HAP-1 (cell line): Measurements from ENCODE around the gene NMU.
"Not testable (repeated sequence)": the region's sequence is repeated elsewhere in the genome, so short reads cannot be mapped to it uniquely, and the experiment has no call there.

Experiments
- DNase-seq, 2 experiments: peaks; one replicate each; pipeline ENCODE4 v3.0.0-alpha.2; 2016 to 2020; ENCODE audit warnings: low spot score in 2 of 2
- H3K27me3 ChIP-seq: fragments of 250-450 bp; sonication (Bioruptor Pico); 2 replicates; pipeline ENCODE4 v1.5.1; 2020; ENCODE audit warnings: low read depth, mild to moderate bottlenecking, moderate library complexity
- H3K36me3 ChIP-seq: fragments of 250-450 bp; sonication (Bioruptor Pico); replicated peaks from 2 replicates; pipeline ENCODE4 v1.5.1; 2020; ENCODE audit warnings: mild to moderate bottlenecking
- H3K4me1 ChIP-seq: fragments of 250-450 bp; sonication (Bioruptor Pico); 2 replicates; pipeline ENCODE4 v1.5.1; 2020; ENCODE audit warnings: mild to moderate bottlenecking
- H3K4me3 ChIP-seq: fragments of 250-450 bp; sonication (Bioruptor Pico); 2 replicates; pipeline ENCODE4 v1.5.1; 2020; ENCODE audit warnings: mild to moderate bottlenecking, moderate library complexity
- H3K9me3 ChIP-seq: fragments of 250-450 bp; sonication (Bioruptor Pico); 2 replicates; pipeline ENCODE4 v1.5.1; 2020; ENCODE audit warnings: mild to moderate bottlenecking, moderate library complexity
- in situ Hi-C: fragments of 300-500 bp; cut with MboI; formaldehyde crosslinking; loops from 3 replicates; pipeline ENCODE4 v1.14.3; 2020; ENCODE audit warnings: low sequenced_read_pairs, inconsistent platforms, mixed read lengths

NMU gene

DNA sequence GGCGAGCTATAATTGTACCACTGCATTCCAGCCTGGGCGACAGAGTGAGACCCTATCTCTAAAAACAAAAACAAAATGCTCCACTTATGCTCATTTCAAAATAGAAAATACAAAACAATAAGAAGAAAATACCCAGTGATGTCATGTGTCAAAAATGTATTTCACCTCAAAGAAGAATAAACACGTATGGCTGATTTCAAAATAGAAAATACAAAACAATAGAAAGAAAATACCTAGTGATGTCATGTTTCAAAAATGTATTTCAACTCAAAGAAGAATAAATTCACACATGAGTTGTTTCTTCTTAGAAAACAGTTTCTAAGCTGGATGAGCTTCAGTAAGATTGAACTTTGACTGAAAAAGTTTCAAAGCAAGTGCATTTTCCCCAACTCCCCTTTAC is 23.8 kb downstream of the NMU start:
- Histone ChIP-seq H3K9me3 (no peaks in the 10 kb centered on the region), H3K4me3 (no peak overlapping the region), H3K4me1 (0 out of 2 replicates have a peak, but pooled peaks cover 3% of the 10 kb centered on the region), H3K36me3 (no peaks in the 10 kb centered on the region), H3K27me3 (no peaks in the 10 kb centered on the region)
- no peak for DNase-seq
- in situ Hi-C loops, result no loop called here

DNA sequence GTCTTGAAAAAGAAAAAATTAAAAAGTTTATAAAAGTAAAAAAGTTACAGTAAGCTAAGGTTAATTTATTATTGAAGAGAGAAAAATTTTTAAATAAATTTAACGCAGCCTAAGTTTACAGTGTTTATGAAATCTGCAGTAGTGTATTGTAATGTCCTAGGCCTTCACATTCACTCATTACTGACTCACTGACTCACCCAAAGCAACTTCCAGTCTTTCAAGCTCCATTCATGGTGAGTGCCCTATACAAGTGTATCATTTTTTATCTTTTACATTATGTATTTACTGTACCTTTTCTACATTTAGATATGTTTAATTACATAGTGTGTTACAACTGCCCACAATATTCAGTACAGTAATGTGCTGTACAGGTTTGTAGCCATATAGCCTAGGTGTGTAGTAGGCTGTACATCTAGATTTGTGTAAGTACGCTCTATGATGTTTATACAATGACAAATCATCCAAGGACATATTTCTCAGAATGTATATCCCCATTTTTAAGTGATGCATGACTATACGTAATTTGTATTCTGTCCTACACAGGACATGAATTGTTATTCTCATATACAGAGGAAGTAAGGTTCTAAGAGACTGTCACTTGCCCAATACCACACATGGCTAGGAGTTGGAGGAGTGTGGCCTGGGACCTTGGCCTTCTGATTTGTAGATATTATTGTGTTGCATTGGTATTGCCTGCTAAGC is 24.6 kb downstream of the NMU start:
- H3K4me3 ChIP-seq, result no peak overlapping the region
- H3K36me3 ChIP-seq, result no peaks in the 10 kb centered on the region
- in situ Hi-C loops, result no loop called here
- no peak for DNase-seq
- H3K27me3 ChIP-seq, result no peaks in the 10 kb centered on the region
- H3K9me3 ChIP-seq, result no peaks in the 10 kb centered on the region
- 0 out of 2 replicates have a peak, but pooled peaks cover 3% of the 10 kb centered on the region for H3K4me1 ChIP-seq

DNA sequence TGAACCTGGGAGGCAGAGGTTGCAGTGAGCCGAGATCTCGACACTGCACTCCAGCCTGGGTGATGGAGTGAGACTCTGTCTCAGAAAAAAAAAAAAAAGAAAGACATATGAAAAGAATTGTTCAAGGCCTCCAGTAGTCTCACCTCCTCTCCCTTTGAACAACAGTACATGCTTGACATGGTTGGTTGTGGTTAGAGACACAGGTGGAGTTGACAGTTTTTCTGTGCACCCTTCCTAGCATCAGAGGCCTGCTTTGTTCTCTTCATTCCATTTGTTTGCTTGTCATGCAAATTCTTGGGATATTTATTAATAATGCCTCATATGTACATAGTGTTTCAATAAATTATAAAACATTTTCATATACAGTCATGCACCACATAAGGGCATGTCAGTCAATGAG is 25.7 kb downstream of the NMU start:
- Histone ChIP-seq H3K27me3 (no peaks in the 10 kb centered on the region), H3K9me3 (no peaks in the 10 kb centered on the region), H3K36me3 (no peaks in the 10 kb centered on the region), H3K4me3 (no peak overlapping the region), H3K4me1 (0 out of 2 replicates have a peak, but pooled peaks cover 3% of the 10 kb centered on the region)
- no peak for DNase-seq
- in situ Hi-C loops, result no loop called here

DNA sequence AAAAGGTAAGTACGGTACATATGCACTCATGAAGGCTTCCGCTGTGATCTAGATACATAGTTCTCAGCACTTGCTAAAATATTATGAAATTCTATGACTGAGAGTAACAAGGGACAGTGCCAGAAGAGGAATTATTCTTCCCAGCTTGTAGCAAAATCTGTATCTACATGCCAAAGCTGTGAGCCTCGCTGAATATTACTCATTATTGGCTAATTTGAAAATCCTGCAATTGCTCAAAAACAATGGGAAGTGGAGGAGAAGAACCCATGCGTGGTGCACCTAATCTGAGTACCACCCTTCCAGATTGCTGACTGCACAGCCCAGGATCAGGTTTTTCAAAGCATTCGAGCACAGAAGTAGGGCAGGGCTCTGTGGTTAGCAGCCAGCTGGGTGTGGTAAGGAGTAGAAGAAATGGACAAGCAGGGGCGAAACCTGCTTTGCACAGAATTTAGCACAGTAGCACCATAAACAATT is 26.7 kb downstream of the NMU start:
- Histone ChIP-seq H3K27me3 (no peaks in the 10 kb centered on the region), H3K4me3 (no peak overlapping the region), H3K9me3 (no peaks in the 10 kb centered on the region), H3K36me3 (no peaks in the 10 kb centered on the region), H3K4me1 (0 out of 2 replicates have a peak, but pooled peaks cover 3% of the 10 kb centered on the region)
- in situ Hi-C loops, result no loop called here
- no peak for DNase-seq

DNA sequence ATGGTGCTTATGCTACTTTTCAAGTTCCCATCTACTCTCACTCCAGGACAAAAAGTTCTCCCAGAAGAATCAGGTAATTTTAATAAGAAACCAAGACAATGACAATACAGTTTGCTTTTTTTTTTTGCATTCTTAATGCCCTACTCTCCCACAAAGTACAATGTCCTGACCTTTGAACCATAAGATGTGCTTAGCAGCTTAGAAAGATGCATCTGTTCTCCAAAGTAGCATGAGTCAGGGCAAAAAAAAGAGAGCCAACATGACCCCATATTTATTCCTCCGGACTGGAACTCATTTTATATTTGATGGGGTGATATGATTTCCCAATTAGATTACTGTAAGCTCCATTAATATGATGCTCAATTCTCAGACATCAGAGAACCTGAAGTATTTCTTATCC is 27.5 kb downstream of the NMU start:
- H3K4me3 ChIP-seq, result no peak overlapping the region
- no peaks in the 10 kb centered on the region for H3K9me3 ChIP-seq
- no peaks in the 10 kb centered on the region for H3K36me3 ChIP-seq
- no peak for DNase-seq
- no peaks in the 10 kb centered on the region for H3K27me3 ChIP-seq
- 0 out of 2 replicates have a peak, but pooled peaks cover 3% of the 10 kb centered on the region for H3K4me1 ChIP-seq
- in situ Hi-C loops, result no loop called here

DNA sequence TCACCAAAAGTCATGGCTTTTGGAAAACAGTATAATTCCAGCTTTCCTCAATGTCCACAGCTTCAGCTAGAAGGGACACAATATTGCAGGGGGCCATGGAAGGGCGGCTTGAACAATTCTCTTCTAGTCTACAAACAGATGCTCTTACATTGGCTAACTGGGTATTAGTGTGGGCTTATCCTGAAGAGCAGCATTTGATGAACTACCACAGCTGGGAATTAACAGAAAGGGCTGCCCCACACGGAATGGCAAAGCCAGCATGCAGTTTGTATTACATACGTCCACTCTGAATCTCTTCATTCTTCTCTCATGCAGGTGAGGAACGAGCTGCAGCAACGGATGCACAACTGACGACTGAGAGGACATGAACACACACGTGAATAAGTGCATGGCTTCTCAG is 31.1 kb downstream of the NMU start:
- Histone ChIP-seq H3K4me1 (0 out of 2 replicates have a peak, but pooled peaks cover 3% of the 10 kb centered on the region), H3K4me3 (no peak overlapping the region), H3K9me3 (no peaks in the 10 kb centered on the region), H3K27me3 (no peaks in the 10 kb centered on the region), H3K36me3 (no peaks in the 10 kb centered on the region)
- no peak for DNase-seq
- in situ Hi-C loops, result no loop called here

DNA sequence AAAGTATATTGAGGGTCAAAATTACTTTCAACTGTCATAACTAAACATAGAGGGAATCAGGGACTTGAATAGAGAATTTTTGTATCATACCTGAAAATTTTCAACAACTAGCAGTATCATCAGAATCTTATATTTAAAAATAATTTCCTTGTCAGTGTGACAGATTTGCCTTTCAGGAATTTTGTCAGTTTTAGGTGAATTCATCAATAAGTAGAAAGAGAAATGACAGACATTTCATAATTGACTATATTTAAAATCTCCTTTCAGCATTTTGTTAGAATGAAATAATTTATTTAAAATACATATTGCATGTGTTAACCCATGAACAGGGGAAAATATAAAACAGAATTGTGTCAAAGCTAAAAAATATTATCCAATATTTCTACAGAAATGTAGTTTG is 35.5 kb downstream of the NMU start:
- no peak for DNase-seq
- H3K4me1 ChIP-seq, result no peaks in the 10 kb centered on the region
- H3K4me3 ChIP-seq, result no peak overlapping the region
- in situ Hi-C loops, result no loop called here
- H3K27me3 ChIP-seq, result no peaks in the 10 kb centered on the region
- no peaks in the 10 kb centered on the region for H3K9me3 ChIP-seq
- H3K36me3 ChIP-seq, result peaks cover 4% of the 10 kb centered on the region; the same call in 1 of the 2 replicates

DNA sequence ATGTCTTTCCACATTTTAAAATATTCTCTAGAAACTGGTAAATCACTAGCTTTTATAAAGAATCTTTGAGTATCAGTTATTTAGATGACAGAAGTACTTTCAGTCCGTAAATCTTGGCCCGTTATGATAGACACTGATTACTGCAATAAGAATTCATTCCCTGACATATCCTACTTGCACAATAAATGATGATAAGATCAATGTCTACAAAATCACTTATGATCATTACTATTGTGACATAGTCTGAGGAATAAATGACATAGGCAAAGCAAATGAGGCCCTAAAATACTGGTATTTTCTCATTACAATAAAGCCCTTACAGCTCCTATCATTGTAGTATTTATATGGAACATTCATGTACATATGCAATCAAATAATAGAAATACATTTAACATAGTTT is 37.5 kb downstream of the NMU start:
- no peak for DNase-seq
- in situ Hi-C loops, result no loop called here

DNA sequence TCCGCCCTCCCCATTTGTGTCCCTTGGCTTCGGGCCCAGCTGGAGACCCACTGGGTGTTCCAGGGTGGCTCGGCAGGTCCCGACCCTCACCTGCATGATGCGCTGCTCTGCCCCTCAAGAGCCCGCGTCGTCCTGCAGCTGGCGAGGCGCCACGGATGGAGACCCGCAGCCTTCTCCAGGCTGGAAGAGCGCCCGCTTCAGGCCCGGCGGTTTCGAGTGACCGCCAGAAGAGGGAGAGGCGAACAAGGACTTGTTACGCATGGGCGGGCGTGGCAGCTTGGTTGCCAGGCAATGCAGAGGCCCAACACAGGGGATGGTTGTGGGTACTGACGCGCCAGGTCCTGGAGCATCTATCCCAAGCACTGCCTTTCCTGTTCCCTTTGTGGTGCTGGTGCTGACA is 44.1 kb downstream of the NMU start, which contains the start of gene PDCL2:
TSS of gene PDCL2 (minus strand) at position 232 of the 400 bp plus-strand sequence. CDS start at position 96, 136 bp downstream.
- no peaks in the 10 kb centered on the region for H3K36me3 ChIP-seq
- in situ Hi-C loops, result no loop called here
- H3K4me3 ChIP-seq, result no peak within 1 kb of the TSS
- H3K4me1 ChIP-seq, result no peaks in the 10 kb centered on the region
- DNase-seq, result no peak
- H3K9me3 ChIP-seq, result no peaks in the 10 kb centered on the region
- H3K27me3 ChIP-seq, result no peaks in the 10 kb centered on the region

More for the DNA sequence above, 37.5 kb downstream of the NMU start:
- H3K36me3 ChIP-seq, result peaks cover 4% of the 10 kb centered on the region; the same call in 1 of the 2 replicates
- no peak overlapping the region for H3K4me3 ChIP-seq
- H3K9me3 ChIP-seq, result no peaks in the 10 kb centered on the region
- H3K27me3 ChIP-seq, result no peaks in the 10 kb centered on the region
- H3K4me1 ChIP-seq, result no peaks in the 10 kb centered on the region

DNA sequence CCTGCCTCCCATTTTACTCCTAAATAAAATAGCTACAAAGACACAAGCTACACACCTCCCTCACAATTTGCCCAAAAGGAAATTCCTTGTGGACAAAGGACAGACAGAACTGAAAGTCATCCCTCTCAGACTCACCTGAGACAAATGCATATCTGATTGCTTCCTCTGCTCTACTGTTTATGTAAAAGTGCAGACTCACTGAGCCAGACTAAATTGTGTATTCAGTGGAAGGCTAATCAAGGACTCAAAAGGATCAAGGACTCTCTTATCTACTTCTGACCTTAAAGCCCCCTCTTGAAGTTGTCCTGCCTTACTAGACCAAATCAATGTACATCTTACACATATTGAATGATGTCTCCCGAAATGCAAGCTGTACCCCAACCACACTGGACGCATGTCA is 47.9 kb downstream of the NMU start:
- H3K4me3 ChIP-seq, result no peak overlapping the region
- H3K4me1 ChIP-seq, result no peaks in the 10 kb centered on the region
- no peaks in the 10 kb centered on the region for H3K36me3 ChIP-seq
- DNase-seq, result no peak
- H3K9me3 ChIP-seq, result no peaks in the 10 kb centered on the region; the same call in 1 of the 2 replicates
- in situ Hi-C loops, result no loop called here
- H3K27me3 ChIP-seq, result no peaks in the 10 kb centered on the region

DNA sequence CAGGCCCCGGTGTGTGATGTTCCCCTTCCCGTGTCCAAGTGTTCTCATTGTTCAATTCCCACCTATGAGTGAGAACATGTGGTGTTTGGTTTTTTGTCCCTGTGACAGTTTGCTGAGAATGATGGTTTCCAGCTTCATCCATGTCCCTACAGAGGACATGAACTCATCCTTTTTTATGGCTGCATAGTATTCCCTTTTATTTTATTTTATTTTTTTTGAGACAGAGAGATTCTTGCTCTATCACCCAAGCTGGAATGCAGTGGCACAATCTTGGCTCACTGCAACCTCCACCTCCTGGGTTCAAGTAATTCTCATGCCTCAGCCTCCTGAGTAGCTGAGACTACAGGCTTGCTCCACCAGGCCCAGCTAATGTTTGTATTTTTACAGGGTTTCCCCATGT is 53.3 kb downstream of the NMU start:
- H3K36me3 ChIP-seq, DNase-seq, H3K4me1 ChIP-seq, H3K27me3 ChIP-seq, H3K9me3 ChIP-seq, in situ Hi-C loops, H3K4me3 ChIP-seq: not testable (repeated sequence)

DNA sequence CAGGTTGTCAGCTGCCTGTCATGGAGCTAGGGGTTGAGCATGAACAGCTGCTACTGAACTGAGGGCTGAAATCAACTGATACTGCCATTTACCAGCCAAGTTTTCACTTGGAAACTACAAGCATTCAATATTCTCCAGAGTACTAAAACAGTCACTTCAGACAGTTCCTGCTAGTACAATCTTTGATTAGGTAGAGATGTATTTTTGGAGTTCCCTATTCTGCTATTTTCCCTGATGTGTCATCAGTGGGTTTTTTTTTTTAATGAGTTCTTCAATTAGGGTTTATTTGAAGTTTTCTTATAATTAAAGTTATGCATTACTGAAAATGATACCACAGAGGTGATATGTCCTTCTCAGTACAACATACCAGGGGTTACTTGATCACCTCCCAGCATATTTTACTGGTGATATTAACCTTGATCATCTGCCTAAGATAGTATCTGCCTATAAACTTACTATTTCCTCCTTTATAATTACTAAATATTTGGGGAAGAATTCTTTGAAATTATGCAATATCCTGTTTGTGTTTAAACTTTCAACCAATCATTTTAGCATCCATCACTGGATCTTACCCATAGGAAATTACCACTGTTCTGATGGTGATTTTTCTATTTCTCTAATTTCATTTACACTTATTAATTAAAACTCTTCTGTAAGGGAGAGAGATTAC is 57.6 kb downstream of the NMU start:
- peaks cover 2% of the 10 kb centered on the region; the same call in 1 of the 2 replicates for H3K9me3 ChIP-seq
- H3K4me1 ChIP-seq, result no peaks in the 10 kb centered on the region
- no peak for DNase-seq
- H3K4me3 ChIP-seq, result no peak overlapping the region
- H3K36me3 ChIP-seq, result no peaks in the 10 kb centered on the region
- no peaks in the 10 kb centered on the region for H3K27me3 ChIP-seq
- in situ Hi-C loops, result no loop called here

DNA sequence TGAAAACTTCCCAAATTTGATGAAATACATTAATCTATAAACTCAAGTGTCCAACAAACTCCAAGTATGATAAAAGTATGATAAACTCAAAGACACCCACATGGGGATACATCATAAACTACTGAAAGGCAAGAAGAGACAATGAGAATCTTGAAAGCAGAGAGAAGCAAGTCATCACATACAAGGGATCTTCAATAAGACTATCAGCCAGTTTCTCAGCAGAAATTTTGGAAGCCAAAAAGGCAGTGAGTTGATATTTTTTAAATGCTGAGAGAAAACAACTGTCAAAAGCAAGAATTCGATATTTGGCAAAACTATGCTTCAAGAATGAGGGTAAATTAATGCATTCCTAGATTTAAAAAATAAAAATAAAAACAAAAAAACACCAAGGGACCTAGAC is 60.6 kb downstream of the NMU start:
- Histone ChIP-seq H3K9me3 (no peaks in the 10 kb centered on the region), H3K27me3 (no peaks in the 10 kb centered on the region), H3K4me1 (no peaks in the 10 kb centered on the region), H3K36me3 (no peaks in the 10 kb centered on the region), H3K4me3 (no peak overlapping the region)
- in situ Hi-C loops, result no loop called here
- DNase-seq, result no peak

DNA sequence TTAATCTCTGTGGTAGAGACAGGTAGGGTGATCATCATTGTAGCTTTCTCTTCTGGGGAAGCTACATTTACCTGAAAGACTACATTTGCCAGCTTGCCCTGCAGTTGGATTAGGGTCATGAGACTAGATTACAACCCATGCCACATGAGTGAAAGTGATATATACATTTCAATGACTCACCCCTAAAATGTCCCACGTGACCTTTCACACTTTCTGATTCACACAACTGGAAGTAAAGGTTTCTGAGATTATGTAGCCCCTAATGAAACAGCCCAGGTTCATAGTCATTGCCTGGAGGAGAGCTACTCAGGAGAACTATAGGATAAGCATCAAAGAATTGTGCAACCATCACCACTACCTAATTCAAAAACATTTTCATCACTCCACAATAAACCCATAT is 61.8 kb downstream of the NMU start:
- in situ Hi-C loops, result no loop called here
- H3K27me3 ChIP-seq, result no peaks in the 10 kb centered on the region
- H3K9me3 ChIP-seq, result no peaks in the 10 kb centered on the region
- H3K4me1 ChIP-seq, result no peaks in the 10 kb centered on the region
- no peak for DNase-seq
- H3K36me3 ChIP-seq, result no peaks in the 10 kb centered on the region
- no peak overlapping the region for H3K4me3 ChIP-seq
